Measurements from ENCODE around the gene EPHA4. TPM values are rescaled to one million over a fixed set of nuclear protein-coding genes. Genes with fewer than 3 reads are reported as not detected.

The EPHA4 gene
- total RNA-seq, 4 donors from 2014 or later: 10.2 to 42.2 (median 20.6) TPM

GRCh38 chr2:221539246-221539645 is 32.9 kb downstream of the EPHA4 start:
- Histone ChIP-seq H3K4me3 (no peak overlapping the region), H3K9me3 (no peaks in the 10 kb centered on the region), H3K4me1 (no peaks in the 10 kb centered on the region), H3K36me3 (no peaks in the 10 kb centered on the region), H3K27me3 (no peaks in the 10 kb centered on the region), H3K27ac (no peak overlapping the region)
- DNase-seq (ENCODE audit: low spot score in 2 of 2): no peak
- 83 to 91% methylated on average over 4 of the region's 4 CpGs for WGBS, 2 donors
- TF ChIP-seq POLR2A (IDR thresholded peaks at IDR 0.05): no peak
- TF ChIP-seq, protein P1, sequence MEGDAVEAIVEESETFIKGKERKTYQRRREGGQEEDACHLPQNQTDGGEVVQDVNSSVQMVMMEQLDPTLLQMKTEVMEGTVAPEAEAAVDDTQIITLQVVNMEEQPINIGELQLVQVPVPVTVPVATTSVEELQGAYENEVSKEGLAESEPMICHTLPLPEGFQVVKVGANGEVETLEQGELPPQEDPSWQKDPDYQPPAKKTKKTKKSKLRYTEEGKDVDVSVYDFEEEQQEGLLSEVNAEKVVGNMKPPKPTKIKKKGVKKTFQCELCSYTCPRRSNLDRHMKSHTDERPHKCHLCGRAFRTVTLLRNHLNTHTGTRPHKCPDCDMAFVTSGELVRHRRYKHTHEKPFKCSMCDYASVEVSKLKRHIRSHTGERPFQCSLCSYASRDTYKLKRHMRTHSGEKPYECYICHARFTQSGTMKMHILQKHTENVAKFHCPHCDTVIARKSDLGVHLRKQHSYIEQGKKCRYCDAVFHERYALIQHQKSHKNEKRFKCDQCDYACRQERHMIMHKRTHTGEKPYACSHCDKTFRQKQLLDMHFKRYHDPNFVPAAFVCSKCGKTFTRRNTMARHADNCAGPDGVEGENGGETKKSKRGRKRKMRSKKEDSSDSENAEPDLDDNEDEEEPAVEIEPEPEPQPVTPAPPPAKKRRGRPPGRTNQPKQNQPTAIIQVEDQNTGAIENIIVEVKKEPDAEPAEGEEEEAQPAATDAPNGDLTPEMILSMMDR (IDR thresholded peaks at IDR 0.05): no peak
- TF ChIP-seq EP300 (IDR thresholded peaks at IDR 0.05): no peak

DNA sequence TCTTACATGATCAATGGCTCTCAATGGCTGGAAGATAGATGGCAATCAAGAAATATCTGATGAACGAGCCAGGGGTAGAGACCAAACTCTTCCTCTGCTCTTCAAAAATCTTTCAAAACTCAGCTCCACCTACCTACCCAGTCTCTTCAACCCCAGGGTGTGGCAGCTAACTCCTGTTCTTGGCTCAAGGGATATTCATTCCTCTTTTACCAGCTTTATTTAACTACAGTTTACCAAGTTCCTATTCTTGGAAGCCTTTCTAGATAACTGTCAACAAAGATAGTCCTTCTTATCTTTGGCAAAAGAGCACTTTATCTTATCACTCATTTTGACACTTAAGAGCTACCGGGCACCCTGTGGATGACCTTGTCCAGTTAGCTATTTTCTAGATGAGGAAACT is 36.3 kb downstream of the EPHA4 start:
- no peak for DNase-seq (ENCODE audit: low spot score in 2 of 2)
- WGBS, 2 donors: 95 to 96% methylated on average over 2 of the region's 2 CpGs
- TF ChIP-seq POLR2A (IDR thresholded peaks at IDR 0.05) (no peak), EP300 (IDR thresholded peaks at IDR 0.05) (no peak)
- TF ChIP-seq, protein P1 (IDR thresholded peaks at IDR 0.05): no peak
- Histone ChIP-seq H3K27me3 (no peaks in the 10 kb centered on the region), H3K4me1 (no peaks in the 10 kb centered on the region), H3K36me3 (no peaks in the 10 kb centered on the region), H3K27ac (no peak overlapping the region), H3K9me3 (no peaks in the 10 kb centered on the region), H3K4me3 (no peak overlapping the region)

- WGBS, 2 donors: 92 to 93% methylated on average over 6 of the region's 6 CpGs
These were observed 38.8 kb downstream of the EPHA4 start for GRCh38 chr2:221533299-221533698.

GRCh38 chr2:221532641-221533040 is 39.5 kb downstream of the EPHA4 start:
- DNase-seq (ENCODE audit: low spot score in 2 of 2): no peak
- H3K27me3 ChIP-seq: no peaks in the 10 kb centered on the region

More at GRCh38 chr2:221533299-221533698, 38.8 kb downstream of the EPHA4 start:
- Histone ChIP-seq H3K4me1 (peaks cover 0 to 8% (median 0%) of the 10 kb centered on the region in 4 donors), H3K27ac (no peak overlapping the region), H3K36me3 (no peaks in the 10 kb centered on the region), H3K27me3 (no peaks in the 10 kb centered on the region), H3K4me3 (no peak overlapping the region), H3K9me3 (no peaks in the 10 kb centered on the region)
- no peak for TF ChIP-seq EP300 (IDR thresholded peaks at IDR 0.05)
- TF ChIP-seq POLR2A (IDR thresholded peaks at IDR 0.05): no peak
- TF ChIP-seq, protein P1 (IDR thresholded peaks at IDR 0.05): no peak
- DNase-seq (ENCODE audit: low spot score in 2 of 2): no peak

DNA sequence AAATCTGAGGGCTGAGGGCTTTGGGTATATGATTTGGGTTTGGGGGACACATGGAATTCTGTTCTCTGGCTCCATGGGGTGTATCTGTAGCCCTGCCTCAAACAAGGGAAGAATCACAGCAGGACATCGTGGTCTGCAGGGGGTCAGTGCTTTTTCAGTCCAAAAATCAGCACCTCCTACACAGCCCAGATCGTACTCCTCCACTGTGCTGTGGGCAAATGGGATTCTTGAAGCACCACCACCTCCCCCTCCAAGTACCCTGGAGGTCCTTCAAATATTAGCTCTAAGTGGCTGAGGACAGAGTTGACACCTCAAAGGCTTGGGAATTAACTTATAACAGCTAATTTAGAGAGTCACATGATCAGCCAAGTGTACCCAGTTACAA is 41.5 kb downstream of the EPHA4 start:
- Histone ChIP-seq H3K4me3 (no peak overlapping the region), H3K36me3 (no peaks in the 10 kb centered on the region), H3K4me1 (peaks cover 0 to 14% (median 0%) of the 10 kb centered on the region in 4 donors), H3K27me3 (no peaks in the 10 kb centered on the region), H3K27ac (no peak overlapping the region), H3K9me3 (no peaks in the 10 kb centered on the region)
- WGBS, 2 donors: 72 to 74% methylated on average over 2 of the region's 2 CpGs
- no peak for DNase-seq (ENCODE audit: low spot score in 2 of 2)
- TF ChIP-seq POLR2A (IDR thresholded peaks at IDR 0.05) (no peak), EP300 (IDR thresholded peaks at IDR 0.05) (no peak)
- TF ChIP-seq, protein P1 (IDR thresholded peaks at IDR 0.05): no peak

More at GRCh38 chr2:221532641-221533040, 39.5 kb downstream of the EPHA4 start:
- WGBS, 2 donors: 98% methylated on average over 3 of the region's 3 CpGs
- Histone ChIP-seq H3K27ac (no peak overlapping the region), H3K36me3 (no peaks in the 10 kb centered on the region), H3K4me3 (no peak overlapping the region), H3K9me3 (no peaks in the 10 kb centered on the region), H3K4me1 (peaks cover 0 to 14% (median 0%) of the 10 kb centered on the region in 4 donors)
- TF ChIP-seq, protein P1 (IDR thresholded peaks at IDR 0.05): no peak
- TF ChIP-seq POLR2A (IDR thresholded peaks at IDR 0.05) (no peak), EP300 (IDR thresholded peaks at IDR 0.05) (no peak)
